Neural progenitor cell (in vitro differentiated cells): ENCODE measurements around the gene RANGAP1. TPM values are rescaled to one million over a fixed set of nuclear protein-coding genes. Genes with fewer than 3 reads are reported as not detected.

Experiments used
- DNase-seq: peaks from one replicate; pipeline ENCODE4 v3.0.0-alpha.2; 2016; ENCODE audit warnings: low spot score
- H2AFZ ChIP-seq: fragments of 200-600 bp; sonication (generic); replicated peaks from 2 replicates; pipeline ENCODE4 v1.6.1; 2016; ENCODE audit warnings: antibody characterized with exemption
- H3F3A ChIP-seq: fragments of 200-600 bp; sonication (generic); 2 replicates; pipeline ENCODE4 v1.6.1; 2016; ENCODE audit warnings: antibody characterized with exemption, low read depth
- H3K27ac ChIP-seq: fragments of 200-600 bp; sonication (generic); 2 replicates; pipeline ENCODE4 v1.5.1; 2016; ENCODE audit warnings: mild to moderate bottlenecking
- H3K27me3 ChIP-seq: fragments of 200-600 bp; sonication (generic); 2 replicates; pipeline ENCODE4 v1.6.1; 2016; ENCODE audit warnings: mild to moderate bottlenecking, moderate library complexity
- H3K36me3 ChIP-seq: fragments of 200-600 bp; sonication (generic); 2 replicates; pipeline ENCODE4 v1.5.1; 2016
- H3K4me1 ChIP-seq: fragments of 200-600 bp; sonication (generic); 2 replicates; pipeline ENCODE4 v1.6.1; 2016; ENCODE audit warnings: mixed run types
- H3K4me2 ChIP-seq: fragments of 200-600 bp; sonication (generic); 2 replicates; pipeline ENCODE4 v1.6.1; 2016
- H3K4me3 ChIP-seq: fragments of 200-600 bp; sonication (generic); 2 replicates; pipeline ENCODE4 v1.5.1; 2016
- H3K79me2 ChIP-seq: fragments of 200-600 bp; sonication (generic); 2 replicates; pipeline ENCODE4 v1.6.1; 2016; ENCODE audit warnings: low read depth
- H3K9ac ChIP-seq: fragments of 200-600 bp; sonication (generic); 2 replicates; pipeline ENCODE4 v1.6.1; 2016
- H3K9me3 ChIP-seq: fragments of 200-600 bp; sonication (generic); 2 replicates; pipeline ENCODE4 v1.5.1; 2016; ENCODE audit warnings: low read depth
- H4K20me1 ChIP-seq: fragments of 200-600 bp; sonication (generic); 2 replicates; pipeline ENCODE4 v1.6.1; 2016; ENCODE audit warnings: low read depth
- H3K27ac Mint-ChIP-seq: 3 replicates; pipeline ENCODE4 v1.8.0; 2021; ENCODE audit warnings: mixed read lengths
- H3K27me3 Mint-ChIP-seq: 2 replicates; pipeline ENCODE4 v1.8.0; 2022; ENCODE audit warnings: low read depth, mild to moderate bottlenecking, inconsistent platforms, moderate library complexity, mixed read lengths; ENCODE audit not compliant: insufficient read depth
- H3K36me3 Mint-ChIP-seq: 3 replicates; pipeline ENCODE4 v1.8.0; 2021; ENCODE audit warnings: mixed read lengths
- H3K4me1 Mint-ChIP-seq: 3 replicates; pipeline ENCODE4 v1.8.0; 2021; ENCODE audit warnings: mixed read lengths
- H3K4me3 Mint-ChIP-seq: 3 replicates; pipeline ENCODE4 v1.8.0; 2021; ENCODE audit warnings: mild to moderate bottlenecking, moderate library complexity, mixed read lengths
- H3K9me3 Mint-ChIP-seq: 3 replicates; pipeline ENCODE4 v1.8.0; 2020; ENCODE audit warnings: mixed read lengths
- CTCF ChIP-seq: fragments of 200-600 bp; sonication (generic); IDR thresholded peaks from 2 replicates; pipeline ENCODE4 v1.5.1; 2017; ENCODE audit warnings: antibody characterized with exemption, mild to moderate bottlenecking
- EZH2 ChIP-seq: fragments of 200-600 bp; sonication (generic); IDR thresholded peaks from 2 replicates; pipeline ENCODE4 v1.6.1; 2017; ENCODE audit warnings: antibody characterized with exemption, mild to moderate bottlenecking, moderate library complexity
- EZH2phosphoT487 ChIP-seq: fragments of 200-600 bp; sonication (generic); IDR thresholded peaks from 2 replicates; pipeline ENCODE4 v1.6.1; 2017; ENCODE audit warnings: antibody characterized with exemption
- total RNA-seq: library from RNA; depleted of rRNA; stranded (reverse); fragments of >200 nt; gene quantifications from 2 replicates; pipeline ENCODE4 v1.2.3, GENCODE V29; 2015; ENCODE audit warnings: low replicate concordance

Gene RANGAP1
- total RNA-seq, 1 donor from 2014 or later: 53.4 TPM

GRCh38 chr22:41241133-41241676 lies 44.8 kb downstream of the RANGAP1 start:
- Histone ChIP-seq H3K79me2 (no peaks in the 10 kb centered on the region), H3K4me1 (peaks cover 9% of the 10 kb centered on the region), H3K27ac (no peak overlapping the region), H3K4me2 (no peak overlapping the region), H3K4me3 (no peak overlapping the region), H3K9me3 (no peaks in the 10 kb centered on the region), H3K36me3 (no peaks in the 10 kb centered on the region), H3K27me3 (peaks cover 21% of the 10 kb centered on the region), H3K9ac (no peak overlapping the region), H4K20me1 (no peaks in the 10 kb centered on the region), H3F3A (peaks cover 31% of the 10 kb centered on the region), H2AFZ (no peak overlapping the region)
- Mint-ChIP-seq H3K27ac (no peak overlapping the region), H3K4me3 (peak overlapping the region; percentile 25), H3K4me1 (peaks cover 10% of the 10 kb centered on the region), H3K36me3 (peaks cover 2% of the 10 kb centered on the region), H3K27me3 (peaks cover 2% of the 10 kb centered on the region), H3K9me3 (no peaks in the 10 kb centered on the region)
- TF ChIP-seq CTCF (no peak), EZH2 (no peak), EZH2phosphoT487 (no peak)
- no peak for DNase-seq

- Mint-ChIP-seq H3K27ac (no peak within 1 kb of the TSS), H3K4me3 (peak within 1 kb of the TSS; percentile 25)
- H3K27ac ChIP-seq: no peak within 1 kb of the TSS
Observed at GRCh38 chr22:41240377-41241132, 45.4 kb downstream of the RANGAP1 start, which contains the start of gene CHADL. CHADL (minus strand) TSS chr22:41240931; CDS start chr22:41240881, 50 bp downstream.

GRCh38 chr22:41239443-41240128 lies 46.4 kb downstream of the RANGAP1 start:
- Mint-ChIP-seq H3K36me3 (no peaks in the 10 kb centered on the region), H3K9me3 (no peaks in the 10 kb centered on the region), H3K27me3 (peaks cover 4% of the 10 kb centered on the region), H3K4me1 (peaks cover 10% of the 10 kb centered on the region), H3K4me3 (no peak overlapping the region), H3K27ac (no peak overlapping the region)
- no peak for DNase-seq
- H3K4me2 ChIP-seq: no peak overlapping the region
- H3K27me3 ChIP-seq: peaks cover 21% of the 10 kb centered on the region
- H3K4me3 ChIP-seq: no peak overlapping the region
- no peak overlapping the region for H3K27ac ChIP-seq
- H3K79me2 ChIP-seq: no peaks in the 10 kb centered on the region
- H3F3A ChIP-seq: peaks cover 26% of the 10 kb centered on the region
- no peak overlapping the region for H2AFZ ChIP-seq
- TF ChIP-seq CTCF (no peak), EZH2 (no peak), EZH2phosphoT487 (no peak)
- no peaks in the 10 kb centered on the region for H3K9me3 ChIP-seq
- no peaks in the 10 kb centered on the region for H4K20me1 ChIP-seq
- no peak overlapping the region for H3K9ac ChIP-seq
- H3K4me1 ChIP-seq: peaks cover 9% of the 10 kb centered on the region
- no peaks in the 10 kb centered on the region for H3K36me3 ChIP-seq

More at GRCh38 chr22:41240377-41241132, 45.4 kb downstream of the RANGAP1 start, which contains the start of gene CHADL:
- TF ChIP-seq EZH2phosphoT487: no peak
- TF ChIP-seq CTCF: no peak
- no peak for TF ChIP-seq EZH2
- no peaks in the 10 kb centered on the region for H3K36me3 ChIP-seq
- H3K4me1 ChIP-seq: peaks cover 9% of the 10 kb centered on the region
- H3K9ac ChIP-seq: no peak within 1 kb of the TSS
- no peak within 1 kb of the TSS for H3K4me3 ChIP-seq
- peaks cover 2% of the 10 kb centered on the region for H3K27me3 Mint-ChIP-seq
- no peaks in the 10 kb centered on the region for H3K79me2 ChIP-seq
- H2AFZ ChIP-seq: no peak within 1 kb of the TSS
- H3K36me3 Mint-ChIP-seq: peaks cover 2% of the 10 kb centered on the region
- peak; percentile 62 for DNase-seq
- no peaks in the 10 kb centered on the region for H3K9me3 Mint-ChIP-seq
- H4K20me1 ChIP-seq: no peaks in the 10 kb centered on the region
- H3K27me3 ChIP-seq: peaks cover 21% of the 10 kb centered on the region
- no peak within 1 kb of the TSS for H3K4me2 ChIP-seq
- no peaks in the 10 kb centered on the region for H3K9me3 ChIP-seq
- peaks cover 10% of the 10 kb centered on the region for H3K4me1 Mint-ChIP-seq
- peaks cover 31% of the 10 kb centered on the region for H3F3A ChIP-seq
